HG02642 (cell line): Measurements from ENCODE around the gene OR4D11.
"Not testable (repeated sequence)": the region's sequence is repeated elsewhere in the genome, so short reads cannot be mapped to it uniquely, and the experiment has no call there.

Source experiments
- ATAC-seq: cut with Tn5 transposase; IDR thresholded peaks from one replicate; pipeline ENCODE4 v1.9.1; 2021; ENCODE audit warnings: mild to moderate bottlenecking; ENCODE audit not compliant: unreplicated experiment, poor library complexity

OR4D11 gene

GRCh38 chr11:59503276-59503675 is at the start of gene OR4D11:
Gene OR4D11 (plus strand): TSS chr11:59503576. CDS start chr11:59503576, 0 bp downstream.
- ATAC-seq: no peak

- no peak for ATAC-seq
These were observed 46.7 kb upstream of the OR4D11 start, which contains the start of gene OR4D6 for GRCh38 chr11:59456661-59457060. Gene OR4D6 (plus strand): TSS chr11:59456961. CDS start chr11:59456961, 0 bp downstream.

- no peak for ATAC-seq
These were observed 43.5 kb upstream of the OR4D11 start for GRCh38 chr11:59459916-59460315.

- no peak for ATAC-seq
These were observed 40.2 kb upstream of the OR4D11 start for GRCh38 chr11:59463190-59463641.

- ATAC-seq: no peak
These were observed 30.4 kb upstream of the OR4D11 start, which contains the start of gene OR4D10 for GRCh38 chr11:59473015-59473414. Gene OR4D10 (plus strand): TSS chr11:59473315. CDS start chr11:59477430, 4,115 bp downstream.

- ATAC-seq: no peak
These were observed 28.2 kb upstream of the OR4D11 start for GRCh38 chr11:59475176-59475575.

GRCh38 chr11:59479906-59480305 is 23.5 kb upstream of the OR4D11 start:
- no peak for ATAC-seq

- ATAC-seq: no peak
These were observed 23.0 kb upstream of the OR4D11 start for GRCh38 chr11:59480359-59480758.

- ATAC-seq: no peak
These were observed 1.4 kb upstream of the OR4D11 start for GRCh38 chr11:59501931-59502330.

GRCh38 chr11:59510941-59511589 is 7.7 kb downstream of the OR4D11 start, which contains the start of gene OR4D9:
Gene OR4D9 (plus strand): TSS chr11:59511539. CDS start chr11:59514913, 3,374 bp downstream.
- no peak for ATAC-seq

- ATAC-seq: no peak
These were observed 8.3 kb downstream of the OR4D11 start for GRCh38 chr11:59511675-59512074.

- not testable (repeated sequence) for ATAC-seq
These were observed 16.8 kb downstream of the OR4D11 start for GRCh38 chr11:59520139-59520538.

GRCh38 chr11:59520741-59521140 is 17.4 kb downstream of the OR4D11 start:
- ATAC-seq: no peak

GRCh38 chr11:59523541-59523940 is 20.2 kb downstream of the OR4D11 start:
- no peak for ATAC-seq

- ATAC-seq: no peak
These were observed 25.3 kb downstream of the OR4D11 start for GRCh38 chr11:59528711-59529110.

GRCh38 chr11:59532620-59533019 is 29.2 kb downstream of the OR4D11 start:
- no peak for ATAC-seq

GRCh38 chr11:59534676-59535075 is 31.3 kb downstream of the OR4D11 start:
- ATAC-seq: no peak

GRCh38 chr11:59542142-59542810 is 38.9 kb downstream of the OR4D11 start:
- no peak for ATAC-seq

- not testable (repeated sequence) for ATAC-seq
These were observed 40.3 kb downstream of the OR4D11 start for GRCh38 chr11:59543713-59544112.

- ATAC-seq: no peak
These were observed 41.4 kb downstream of the OR4D11 start for GRCh38 chr11:59544869-59545178.

GRCh38 chr11:59545179-59546020 is 42.0 kb downstream of the OR4D11 start:
- no peak for ATAC-seq
